ENCODE measurements around the gene PPP1R13L.

- TF ChIP-seq CTCF (conservative IDR thresholded peaks at IDR 0.05 in 1 of 2, IDR thresholded peaks at IDR 0.05 in 1 of 2; ENCODE audit: low read depth in 1 of 2, low read length in 2 of 2), result no peak
- TF ChIP-seq EZH2 (IDR thresholded peaks at IDR 0.05; ENCODE audit: low read length, missing control alignments), result no peak
Measured at GRCh38 chr19:45445139-45445538, 40.3 kb upstream of the PPP1R13L start.
